ENCODE measurements around the gene SDF2L1. TPM values are rescaled to one million over a fixed set of nuclear protein-coding genes. Genes with fewer than 3 reads are reported as not detected.
"Not testable (repeated sequence)": the region's sequence is repeated elsewhere in the genome, so short reads cannot be mapped to it uniquely, and the experiment has no call there.

The SDF2L1 gene, protein sequence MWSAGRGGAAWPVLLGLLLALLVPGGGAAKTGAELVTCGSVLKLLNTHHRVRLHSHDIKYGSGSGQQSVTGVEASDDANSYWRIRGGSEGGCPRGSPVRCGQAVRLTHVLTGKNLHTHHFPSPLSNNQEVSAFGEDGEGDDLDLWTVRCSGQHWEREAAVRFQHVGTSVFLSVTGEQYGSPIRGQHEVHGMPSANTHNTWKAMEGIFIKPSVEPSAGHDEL
- total RNA-seq = 10 to 100 TPM; 38.7 to 44.3 TPM
- long read RNA-seq, transcript SDF2L1-201 (3 exons, 865 nt) = major isoform, 5 of 5 reads
- long read RNA-seq, partial matches to known transcripts = 0 of 5 reads
- long read RNA-seq, other reads (novel, unspliced or antisense) = 0 of 5 reads

DNA sequence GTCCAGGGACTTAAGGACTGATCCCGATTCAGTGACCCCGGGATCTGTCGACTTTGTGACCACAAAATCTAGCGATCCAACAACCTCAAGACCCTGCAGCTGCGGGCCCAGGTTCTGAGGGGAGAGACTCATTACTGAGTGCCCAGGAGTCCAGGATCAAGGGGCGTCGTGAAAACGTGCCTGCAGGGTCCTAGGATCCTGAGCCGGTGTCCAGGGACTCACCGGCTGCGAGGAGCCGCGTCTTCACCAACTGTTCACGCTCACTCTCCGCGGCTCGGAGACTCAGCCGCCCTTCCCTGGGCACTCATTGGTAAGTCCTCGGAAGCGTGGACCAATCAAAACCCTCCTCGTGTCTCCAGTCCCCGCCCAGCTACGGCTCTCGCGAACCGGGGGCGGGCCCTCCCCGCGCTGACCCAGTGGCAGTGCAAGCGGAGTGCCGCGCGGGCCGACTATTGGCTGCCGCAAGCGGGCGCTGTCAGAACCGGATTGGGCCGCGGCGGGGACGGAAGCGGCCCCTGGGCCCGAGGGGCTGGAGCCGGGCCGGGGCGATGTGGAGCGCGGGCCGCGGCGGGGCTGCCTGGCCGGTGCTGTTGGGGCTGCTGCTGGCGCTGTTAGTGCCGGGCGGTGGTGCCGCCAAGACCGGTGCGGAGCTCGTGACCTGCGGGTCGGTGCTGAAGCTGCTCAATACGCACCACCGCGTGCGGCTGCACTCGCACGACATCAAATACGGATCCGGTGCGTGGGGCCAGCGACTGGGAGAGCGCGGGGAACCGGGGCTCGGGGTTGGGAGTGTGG is at the start of gene SDF2L1:
Gene SDF2L1, plus strand, starts transcription at position 514 of the 795 bp plus-strand sequence. Its CDS starts 35 bp downstream, at position 549.
- DNase-seq (peak; percentile 98), ATAC-seq (peak; percentile 100)
- intact Hi-C loops (cut with DNase I) = no loop called here

DNA sequence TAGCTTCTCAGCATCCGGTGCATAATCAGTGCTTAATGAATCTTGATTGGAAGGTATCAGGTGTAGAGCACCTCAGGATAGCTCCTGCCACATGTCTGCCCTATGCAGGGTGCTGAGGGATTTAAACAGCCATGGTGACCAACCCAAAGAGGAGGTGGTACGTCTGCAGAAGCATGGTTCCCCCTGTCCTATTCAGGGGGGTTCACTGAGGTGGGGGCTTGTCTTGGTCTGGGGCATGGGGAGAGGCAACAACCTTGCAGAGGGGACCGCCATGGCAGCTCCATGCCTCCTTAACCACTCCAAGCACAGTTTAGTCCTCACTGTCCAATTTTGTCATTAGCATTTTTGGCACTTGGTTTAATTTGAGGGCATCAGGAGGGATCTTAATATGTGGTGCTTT is 49.7 kb upstream of the SDF2L1 start:
- no peak for DNase-seq
- intact Hi-C loops (cut with DNase I) = loop anchor here in 1 of 2 donors (5.0 kb wide), 1 partner anchor 35 kb away; no protein-coding TSS in a partner anchor
- no peak for ATAC-seq

DNA sequence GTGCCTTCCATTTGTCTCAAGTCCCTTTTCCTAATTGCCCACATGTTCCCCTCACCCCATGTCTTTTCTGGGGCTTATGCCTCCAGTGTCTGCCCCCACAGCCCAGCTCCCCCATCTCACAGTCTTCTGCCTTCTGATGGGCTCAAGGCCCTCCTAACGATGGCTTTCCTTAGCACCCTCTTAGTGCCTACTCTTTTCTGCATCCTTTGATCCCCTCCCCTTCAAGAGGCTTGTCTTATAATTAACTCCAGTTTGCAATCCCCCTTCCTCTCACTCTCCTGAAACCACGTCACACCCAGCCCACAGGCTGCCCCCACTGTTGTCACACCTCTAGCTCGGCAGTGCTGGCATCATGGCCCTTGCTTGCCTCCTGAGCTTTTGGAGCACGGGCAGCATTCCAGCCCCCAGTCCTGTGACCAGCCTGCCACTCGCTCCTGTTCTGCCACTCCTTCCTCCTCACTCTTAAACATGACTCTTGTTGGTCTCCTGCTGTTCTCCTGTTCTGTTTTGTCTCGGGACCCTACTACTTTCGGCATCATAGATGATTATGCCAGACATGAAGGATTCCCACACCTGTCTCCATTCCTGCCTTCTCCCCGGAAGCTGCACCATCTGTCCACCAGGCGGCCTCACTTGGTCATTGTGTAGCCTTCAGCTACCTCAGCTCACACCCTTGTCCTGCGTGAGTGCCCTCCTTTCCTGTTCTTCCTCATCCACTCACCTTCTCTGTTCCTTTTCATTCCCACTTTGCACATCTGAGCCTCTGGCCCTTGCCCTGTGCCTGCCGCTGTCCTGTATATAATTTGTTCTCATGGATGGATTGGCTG is 48.5 kb upstream of the SDF2L1 start:
- peak; percentile 72 for DNase-seq
- intact Hi-C loops (cut with DNase I) = loop anchor here in 1 of 2 donors (5.0 kb wide), 1 partner anchor 34 kb away; no protein-coding TSS in a partner anchor
- peak; percentile 62 for ATAC-seq

DNA sequence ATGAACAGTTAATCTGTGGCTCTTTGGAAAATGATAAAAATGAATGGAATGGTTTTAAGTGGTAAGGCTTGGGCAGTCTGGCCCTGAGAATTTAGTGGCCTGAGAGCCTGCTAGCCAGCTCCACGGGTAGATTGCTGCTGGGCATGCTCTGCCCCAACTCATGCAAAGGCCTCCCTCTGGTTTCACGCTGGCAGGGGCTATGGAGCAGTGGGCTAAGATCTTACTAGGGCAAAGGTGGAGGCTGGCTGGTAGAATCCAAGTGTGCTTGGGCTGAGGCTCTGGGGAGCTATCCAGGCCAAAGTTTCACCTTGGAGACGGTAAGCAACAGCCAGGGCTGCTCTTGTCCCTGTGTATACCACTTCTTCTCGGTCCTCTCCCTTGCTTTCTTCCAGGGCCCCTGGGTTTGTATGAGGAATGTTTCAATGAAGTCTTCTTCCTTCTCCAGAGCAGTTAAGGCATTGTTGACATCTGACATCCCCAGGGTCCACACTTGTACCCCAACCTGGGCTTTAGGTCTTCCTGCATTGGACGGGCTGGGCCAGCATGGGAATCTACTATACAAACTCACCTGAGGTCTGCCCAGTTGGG is 47.1 kb upstream of the SDF2L1 start:
- intact Hi-C loops (cut with DNase I) = loop anchor here in 1 of 2 donors (5.0 kb wide), 1 partner anchor 32 kb away; no protein-coding TSS in a partner anchor
- DNase-seq = no peak
- peak; percentile 24 to 48 for ATAC-seq

DNA sequence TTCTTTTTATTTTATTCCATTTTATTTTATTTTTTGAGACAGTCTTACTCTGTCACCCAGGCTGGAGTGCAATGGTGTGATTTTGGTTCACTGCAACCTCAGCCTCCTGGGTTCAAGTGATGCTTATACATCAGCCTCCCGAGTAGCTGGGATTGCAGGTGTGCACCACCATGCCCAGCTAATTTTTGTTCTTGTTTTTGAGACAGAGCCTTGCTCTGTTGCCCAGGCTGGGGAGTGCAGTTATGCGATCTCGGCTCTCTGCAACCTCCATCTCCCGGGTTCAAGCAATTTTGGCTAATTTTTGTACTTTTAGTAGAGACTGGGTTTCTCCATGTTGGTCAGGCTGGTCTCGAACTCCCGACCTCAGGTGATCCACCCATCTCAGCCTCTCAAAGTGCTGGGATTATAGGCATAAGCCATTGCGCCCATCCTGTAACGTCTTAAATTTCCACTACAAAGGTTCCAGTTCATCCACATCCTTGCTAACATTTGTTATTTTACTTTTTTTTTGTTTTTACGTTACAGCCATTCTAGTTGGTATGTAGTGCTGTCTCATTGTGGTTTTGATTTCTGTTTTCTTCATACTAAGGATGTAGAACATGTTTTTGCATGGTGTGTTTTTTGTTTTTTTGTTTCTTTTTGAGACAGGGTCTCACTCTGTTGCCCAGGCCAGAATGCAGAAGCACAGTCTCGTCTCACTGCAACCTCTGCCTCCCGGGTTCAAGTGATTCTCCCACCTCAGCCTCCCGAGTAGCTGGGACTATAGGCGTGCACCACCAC is 45.6 kb upstream of the SDF2L1 start:
- intact Hi-C loops (cut with DNase I); ATAC-seq; DNase-seq: not testable (repeated sequence)

DNA sequence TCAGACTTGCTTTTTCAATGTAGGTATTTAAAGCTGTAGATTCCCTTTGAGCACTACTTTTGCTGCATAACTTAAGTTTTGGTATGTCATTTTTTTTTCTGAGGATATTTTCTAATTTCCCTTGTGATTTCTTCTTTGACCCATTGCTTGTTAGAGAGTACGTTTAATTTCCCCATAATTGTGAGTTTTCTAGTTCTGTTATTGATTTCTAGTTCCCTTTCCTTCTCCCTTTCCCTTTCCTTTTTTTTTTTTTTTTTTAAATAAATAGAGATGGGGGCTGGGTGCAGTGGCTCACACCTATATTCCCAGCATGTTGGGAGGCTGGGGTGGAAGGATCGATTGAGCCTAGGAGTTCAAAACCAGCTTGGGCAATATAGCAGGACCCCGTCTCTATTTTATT is 43.8 kb upstream of the SDF2L1 start:
- DNase-seq (no peak), ATAC-seq (no peak)
- intact Hi-C loops (cut with DNase I) = no loop called here

DNA sequence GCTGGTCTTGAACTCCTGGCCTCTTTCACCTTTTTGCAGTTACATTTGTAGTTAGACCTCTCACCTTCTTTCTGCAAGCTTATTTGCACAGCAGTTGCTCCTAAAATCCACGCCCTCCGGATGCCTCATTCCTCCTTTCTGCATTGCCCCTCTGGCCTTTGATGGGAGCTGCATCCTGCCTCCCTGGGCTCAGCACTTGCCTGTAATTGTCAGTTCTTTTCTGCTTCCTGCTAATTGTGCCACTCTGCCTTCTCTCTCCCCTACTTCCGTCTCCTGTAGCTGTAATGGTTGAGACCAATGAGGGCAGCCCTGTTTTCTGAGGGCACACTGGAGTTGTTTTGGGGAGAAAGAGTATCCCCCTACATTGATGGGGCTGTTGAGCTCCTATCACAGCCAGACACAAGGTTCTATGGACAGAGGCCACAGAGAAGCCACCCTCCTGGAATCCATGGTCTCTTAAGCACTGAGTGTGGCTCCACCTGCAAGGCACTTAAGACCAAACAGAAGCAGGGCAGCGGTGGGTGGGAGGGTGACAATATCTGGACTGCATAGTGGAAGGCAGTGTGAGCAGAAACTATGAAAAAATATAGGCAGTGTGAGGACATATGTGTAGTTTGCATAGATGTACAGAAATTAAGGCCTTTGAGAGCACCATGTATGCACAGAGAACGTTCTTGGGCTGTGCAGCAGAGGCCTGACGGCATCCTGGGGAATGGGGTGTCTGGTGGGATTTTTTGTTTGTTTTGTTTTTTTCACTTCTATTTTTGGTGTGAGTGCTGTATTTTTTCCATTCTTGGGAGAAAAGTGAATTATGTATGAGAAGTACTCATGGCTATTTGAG is 42.8 kb upstream of the SDF2L1 start:
- intact Hi-C loops (cut with DNase I) = no loop called here
- DNase-seq (no peak), ATAC-seq (no peak)

DNA sequence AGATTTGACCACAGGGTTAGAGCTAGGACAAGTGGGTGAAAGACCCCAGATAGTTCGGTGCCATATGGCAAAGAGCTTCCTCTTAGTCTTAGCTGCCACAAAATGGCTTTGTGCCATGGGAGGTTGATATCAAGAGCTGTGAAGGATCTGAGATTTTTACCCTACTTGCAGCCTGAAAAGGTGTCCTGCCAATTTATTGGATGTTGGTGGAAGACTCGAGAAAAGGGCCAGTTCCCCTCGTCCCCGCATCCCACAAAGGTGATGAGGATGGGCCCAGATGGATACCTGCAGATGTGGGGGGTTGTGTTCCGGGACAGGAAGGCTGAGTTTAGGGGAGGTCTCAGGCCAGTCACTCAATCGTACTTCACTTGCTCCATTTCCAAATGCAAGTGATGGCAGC is 39.5 kb upstream of the SDF2L1 start:
- ATAC-seq (no peak), DNase-seq (no peak)
- intact Hi-C loops (cut with DNase I) = no loop called here

DNA sequence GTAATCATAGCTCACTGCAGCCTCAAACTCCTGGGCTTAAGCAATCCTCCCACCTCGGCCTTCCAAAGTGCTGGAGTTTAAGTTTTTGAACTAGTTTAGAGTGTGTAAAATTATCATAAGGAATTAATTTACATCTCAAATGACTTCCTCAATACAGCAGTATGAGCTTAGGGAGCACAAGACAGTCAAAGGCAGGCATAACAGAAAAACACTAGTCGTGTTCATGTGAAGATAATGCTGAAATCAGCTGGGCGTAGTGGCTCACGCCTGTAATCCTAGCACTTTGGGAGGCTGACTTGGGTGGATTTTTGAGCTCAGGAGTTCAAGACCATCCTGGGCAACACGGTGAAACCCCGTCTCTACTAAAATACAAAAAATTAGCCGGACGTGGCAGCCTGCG is 38.1 kb upstream of the SDF2L1 start:
- ATAC-seq = no peak
- intact Hi-C loops (cut with DNase I) = no loop called here
- DNase-seq = no peak

DNA sequence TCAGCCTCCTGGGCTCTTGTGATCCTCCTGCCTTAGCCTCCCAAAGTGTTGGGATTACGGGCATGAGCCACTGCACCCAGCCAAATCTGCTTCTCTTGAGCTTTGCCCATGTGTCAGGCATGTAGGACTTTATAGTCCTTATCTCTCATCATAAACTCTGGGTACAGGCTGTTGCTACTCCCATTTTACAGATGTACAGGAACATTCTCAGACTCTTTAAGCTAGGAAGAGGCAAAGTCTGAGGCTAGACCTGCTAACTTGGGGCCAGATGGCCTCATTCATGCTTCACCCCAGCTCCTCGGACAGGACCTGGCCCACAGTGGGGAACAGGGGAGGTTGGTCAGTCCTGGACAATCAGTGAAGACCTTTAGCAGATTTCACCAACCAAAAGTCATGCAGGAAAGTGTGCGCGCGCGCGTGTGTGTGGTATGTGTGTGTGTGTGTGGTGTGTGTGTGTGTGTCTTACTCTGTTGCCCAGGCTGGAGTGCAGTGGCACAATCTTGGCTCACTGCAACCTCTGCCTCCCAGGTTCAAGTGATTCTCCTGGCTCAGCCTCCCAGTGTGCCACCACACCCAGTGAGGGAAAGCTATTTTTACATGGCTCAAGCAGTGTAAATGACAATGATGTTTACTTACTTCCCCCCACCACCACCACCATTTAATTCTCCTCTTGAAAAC is 36.1 kb upstream of the SDF2L1 start:
- intact Hi-C loops (cut with DNase I) = no loop called here
- no peak for ATAC-seq
- no peak for DNase-seq

DNA sequence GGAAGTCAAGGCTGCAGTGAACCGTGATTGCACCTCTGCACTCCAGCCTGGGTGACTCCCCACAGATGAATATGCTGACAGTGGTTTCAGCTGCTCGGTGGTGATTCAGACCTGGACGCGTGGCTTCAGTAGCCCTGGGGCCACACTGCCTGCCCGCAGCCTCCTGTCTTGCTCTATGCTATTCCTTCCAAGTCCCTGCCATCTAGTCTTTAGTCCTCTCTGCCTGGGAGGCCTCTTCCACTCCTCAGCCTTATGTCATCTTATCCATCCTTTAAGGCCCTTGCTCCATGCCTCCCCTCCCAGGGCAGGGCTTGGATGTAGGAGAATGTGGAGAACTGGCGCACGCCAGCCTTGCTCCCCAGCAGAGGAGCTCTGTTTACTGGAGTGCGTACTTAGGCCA is 35.3 kb upstream of the SDF2L1 start:
- intact Hi-C loops (cut with DNase I) = no loop called here
- DNase-seq (no peak), ATAC-seq (no peak)

DNA sequence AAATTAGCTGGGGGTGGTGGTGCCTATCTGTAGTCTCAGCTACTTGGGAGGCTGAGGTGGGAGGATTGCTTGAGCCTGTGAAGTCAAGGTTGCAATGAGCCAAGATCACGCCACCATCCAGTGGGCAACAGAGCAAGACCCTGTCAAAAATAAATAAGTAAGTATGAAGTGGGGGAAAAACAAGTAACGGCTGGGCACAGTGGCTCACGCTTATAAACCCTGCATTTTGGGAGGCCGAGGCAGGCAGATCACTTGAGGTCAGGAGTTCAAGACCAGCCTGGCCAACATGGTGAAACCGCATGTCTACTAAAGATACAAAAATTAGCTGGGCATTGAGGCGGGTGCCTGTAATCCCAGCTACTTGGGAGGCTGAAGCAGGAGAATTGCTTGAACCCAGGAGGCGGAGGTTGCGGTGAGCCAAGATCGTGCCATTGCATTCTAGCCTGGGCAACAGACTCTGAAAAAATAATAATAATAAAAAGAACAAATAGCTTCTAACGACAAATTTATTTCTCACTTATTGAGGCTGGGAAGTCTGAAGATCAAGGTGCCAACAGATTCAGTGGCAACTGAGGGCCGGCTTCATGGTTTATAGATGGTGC is 32.4 kb upstream of the SDF2L1 start:
- intact Hi-C loops (cut with DNase I); ATAC-seq; DNase-seq: not testable (repeated sequence)

DNA sequence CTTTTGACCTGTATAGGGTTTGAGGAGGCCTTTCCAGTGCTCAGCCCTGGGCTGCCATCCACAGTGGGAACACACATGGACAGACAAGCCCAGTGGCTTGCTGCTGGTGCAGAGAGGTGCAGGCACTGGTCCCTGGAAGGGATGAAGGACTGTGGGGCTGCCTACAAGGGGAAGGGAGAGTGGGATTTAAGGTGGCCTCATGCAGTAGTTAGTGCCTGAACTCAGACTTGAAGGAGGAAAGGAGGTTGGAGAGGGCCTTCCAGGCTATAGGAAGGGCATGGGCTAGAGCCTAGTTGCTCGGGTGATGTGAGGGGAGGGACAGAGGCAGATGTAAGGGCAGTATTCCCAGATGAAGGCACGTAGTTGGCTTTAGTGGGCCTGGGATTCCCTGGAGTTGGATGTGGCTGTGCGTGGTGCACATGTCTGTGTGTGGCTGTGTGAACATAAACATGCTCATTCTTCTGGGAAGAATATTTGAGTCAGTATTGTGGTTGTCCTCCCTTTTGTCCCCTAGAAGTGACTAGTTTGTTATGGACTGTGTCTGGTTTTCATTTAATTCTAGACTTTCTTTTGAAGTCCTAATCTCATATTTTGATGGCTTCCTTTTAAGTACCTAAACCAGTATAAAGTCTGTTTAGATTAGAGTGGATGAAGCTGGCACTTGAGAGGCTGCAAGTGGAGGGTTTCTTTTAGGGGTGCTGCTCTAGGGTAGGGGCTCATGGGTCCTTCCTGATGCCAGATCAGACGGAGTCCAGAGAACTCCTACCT is 30.7 kb upstream of the SDF2L1 start:
- ATAC-seq (no peak), DNase-seq (no peak)
- intact Hi-C loops (cut with DNase I) = no loop called here

DNA sequence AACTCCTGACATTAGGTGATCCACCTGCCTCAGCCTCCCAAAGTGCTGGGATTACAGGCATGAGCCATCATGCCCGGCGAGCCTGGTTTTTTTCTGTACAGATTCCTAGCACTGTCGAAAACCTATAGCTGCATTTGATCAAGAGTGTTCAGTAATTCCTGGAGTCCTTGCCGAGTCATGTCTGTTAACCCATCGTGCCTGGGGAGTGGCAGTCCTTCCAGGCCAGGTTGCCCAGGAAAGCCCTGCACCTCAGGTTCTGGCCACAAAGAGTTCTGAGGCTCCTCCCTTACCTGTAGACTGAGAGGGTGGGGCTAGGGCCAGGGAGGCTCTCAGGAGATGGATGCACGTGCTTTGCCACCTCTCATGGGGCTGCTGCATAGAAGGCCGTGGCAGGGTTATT is 29.2 kb upstream of the SDF2L1 start:
- intact Hi-C loops (cut with DNase I) = no loop called here
- DNase-seq (no peak), ATAC-seq (no peak)

DNA sequence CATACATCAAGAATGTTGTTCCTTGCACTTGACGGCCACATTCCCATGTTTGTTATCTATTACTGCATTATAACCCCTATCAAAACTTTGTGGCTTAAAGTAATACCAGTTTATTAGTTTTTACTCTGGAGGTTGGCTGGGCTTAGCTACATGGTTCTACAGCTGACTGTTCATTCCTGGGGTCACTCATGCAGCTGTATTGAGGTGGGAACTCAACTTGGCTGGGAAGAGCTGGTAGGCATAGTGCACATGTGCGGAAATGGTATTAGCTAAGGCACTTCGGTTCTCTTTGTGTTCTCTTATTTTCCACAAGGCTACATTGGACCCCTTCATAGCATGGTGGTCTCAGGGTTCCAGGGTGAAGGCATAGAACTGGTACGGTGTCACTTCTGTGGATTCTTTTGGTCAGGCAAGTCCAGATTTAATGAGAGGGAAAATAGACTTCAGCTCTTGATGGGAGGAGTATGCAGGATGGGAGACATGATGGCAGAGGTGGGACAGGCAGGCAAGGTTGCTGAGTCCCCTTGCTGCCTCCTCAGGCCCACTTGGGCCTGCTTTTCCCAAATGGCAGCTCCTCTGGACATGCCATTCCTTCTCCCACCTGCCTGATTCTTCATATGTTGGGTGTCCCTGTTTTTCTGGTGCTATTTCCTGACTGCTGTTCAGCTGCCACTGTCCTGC is 28.4 kb upstream of the SDF2L1 start:
- intact Hi-C loops (cut with DNase I) = no loop called here
- no peak for ATAC-seq

More for the DNA sequence above, 28.4 kb upstream of the SDF2L1 start:
- DNase-seq = no peak

Data from left cardiac atrium (tissue), 4 donors.